GM18505 (cell line): Measurements from ENCODE around the gene NBPF11.
"Not testable (repeated sequence)": the region's sequence is repeated elsewhere in the genome, so short reads cannot be mapped to it uniquely, and the experiment has no call there.

Experiments used
- ATAC-seq: cut with Tn5 transposase; IDR thresholded peaks from one replicate; pipeline ENCODE4 v1.9.1; 2021; ENCODE audit not compliant: unreplicated experiment
- POLR2A ChIP-seq: IDR thresholded peaks from 4 replicates; pipeline ENCODE4 v1.6.1; 2011; ENCODE audit warnings: borderline replicate concordance; ENCODE audit not compliant: insufficient read depth, insufficient read length; ENCODE audit errors: extremely low read depth

Gene NBPF11

DNA sequence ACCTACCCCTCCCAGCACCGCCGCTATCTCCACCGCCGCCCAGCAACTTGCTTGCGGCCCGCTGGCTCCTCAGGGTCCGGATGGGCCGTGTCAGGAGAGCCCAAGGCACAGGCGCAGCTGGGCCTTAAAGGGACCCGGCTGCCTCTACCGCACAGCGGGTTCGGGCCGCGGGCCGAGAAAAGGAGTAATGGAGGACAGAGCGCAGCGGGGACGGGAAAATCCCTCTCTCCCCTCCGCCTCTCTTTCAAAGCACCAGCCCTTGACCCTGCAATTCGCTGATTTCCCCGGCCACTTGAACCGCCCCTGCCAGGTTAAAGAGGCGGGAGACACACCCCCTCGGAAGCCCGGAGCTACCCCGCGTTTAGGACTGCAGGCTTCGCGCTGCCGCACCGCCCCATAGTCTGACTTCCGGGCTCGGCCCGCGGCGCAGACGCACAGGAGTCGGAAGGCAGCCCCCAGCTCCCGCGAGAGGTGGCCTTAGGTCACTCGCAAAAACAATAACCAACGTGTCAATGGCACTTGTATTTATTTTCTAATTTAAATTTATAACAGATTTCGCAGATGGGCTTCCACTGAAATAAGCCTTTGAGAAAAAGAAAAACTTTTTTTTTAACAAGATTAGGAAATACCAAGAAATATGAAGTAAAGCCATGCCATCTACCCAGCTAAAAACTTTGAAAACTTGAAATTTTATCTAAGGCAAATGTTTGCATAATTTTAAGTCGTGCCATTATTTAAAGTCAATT lies at the start of gene NBPF11:
NBPF11 (minus strand) TSS at position 371 of the 746 bp plus-strand sequence. CDS start 25,278 bp downstream, outside the sequence.
- peak; percentile 64 for ATAC-seq

DNA sequence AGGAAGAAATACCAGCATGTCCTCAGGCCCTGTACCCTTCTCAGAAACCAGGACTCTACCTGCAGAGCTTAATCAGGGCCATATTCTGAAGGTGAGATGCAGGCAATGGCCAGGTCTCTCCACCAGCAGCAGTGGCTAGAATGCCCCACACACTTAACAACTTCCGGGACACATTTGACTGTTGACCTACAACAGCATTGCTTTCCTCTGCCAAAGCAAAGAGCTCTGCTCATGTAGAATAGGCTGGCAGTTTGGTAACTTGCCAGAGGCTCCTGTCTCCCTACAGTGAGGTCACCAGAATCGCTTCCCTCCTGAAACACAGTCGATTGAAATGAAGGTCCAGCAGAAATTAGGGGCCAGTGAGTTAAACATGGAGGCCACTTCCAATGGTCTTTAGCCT lies 45.3 kb upstream of the NBPF11 start:
- ATAC-seq, result not testable (repeated sequence)

DNA sequence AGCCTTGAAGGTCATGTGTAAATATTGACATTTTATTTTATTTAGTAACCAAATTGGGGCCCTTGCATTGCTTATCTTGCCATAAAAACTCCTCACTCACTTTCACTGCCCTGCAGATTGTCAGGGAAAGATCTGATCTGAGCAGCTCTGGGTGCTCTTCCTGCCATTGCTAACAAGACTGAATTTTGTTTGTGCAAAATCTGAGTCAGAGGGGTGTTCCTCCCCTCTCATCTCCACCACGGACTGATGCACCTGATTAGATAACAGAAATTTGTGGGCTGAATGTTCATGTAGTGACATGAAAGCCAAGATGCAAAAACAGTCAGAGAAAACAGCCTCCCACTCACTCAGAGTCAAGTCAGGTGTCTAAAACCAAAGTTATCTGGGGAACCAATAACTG lies 44.9 kb upstream of the NBPF11 start:
- ATAC-seq, result not testable (repeated sequence)

GRCh38 chr1:148195115-148195514 lies 43.0 kb upstream of the NBPF11 start:
- not testable (repeated sequence) for ATAC-seq

GRCh38 chr1:148188768-148189167 lies 36.7 kb upstream of the NBPF11 start:
- ATAC-seq, result not testable (repeated sequence)

- ATAC-seq, result not testable (repeated sequence)
Measured at GRCh38 chr1:148178682-148179081, 26.6 kb upstream of the NBPF11 start.

GRCh38 chr1:148175414-148175813 lies 23.3 kb upstream of the NBPF11 start:
- ATAC-seq, result not testable (repeated sequence)

DNA sequence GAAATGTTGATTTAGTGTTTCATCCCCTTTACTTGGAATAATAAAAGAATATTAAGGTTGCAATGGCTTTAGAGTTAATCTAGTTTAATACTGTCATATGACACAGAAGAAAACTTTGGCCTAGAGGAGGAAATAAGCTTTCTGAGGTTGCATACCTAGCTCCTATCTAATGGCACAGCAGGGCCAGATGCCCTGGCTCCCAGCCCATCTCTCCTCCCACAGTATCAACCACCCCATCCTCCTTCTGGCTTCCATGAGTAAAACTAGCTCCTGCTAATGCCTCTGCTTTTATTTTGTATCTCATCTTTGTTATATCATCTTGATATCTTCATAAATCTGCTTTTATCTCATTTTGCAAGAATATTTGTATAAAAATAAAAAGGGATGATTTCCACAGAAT lies 19.9 kb upstream of the NBPF11 start:
- ATAC-seq, result not testable (repeated sequence)

DNA sequence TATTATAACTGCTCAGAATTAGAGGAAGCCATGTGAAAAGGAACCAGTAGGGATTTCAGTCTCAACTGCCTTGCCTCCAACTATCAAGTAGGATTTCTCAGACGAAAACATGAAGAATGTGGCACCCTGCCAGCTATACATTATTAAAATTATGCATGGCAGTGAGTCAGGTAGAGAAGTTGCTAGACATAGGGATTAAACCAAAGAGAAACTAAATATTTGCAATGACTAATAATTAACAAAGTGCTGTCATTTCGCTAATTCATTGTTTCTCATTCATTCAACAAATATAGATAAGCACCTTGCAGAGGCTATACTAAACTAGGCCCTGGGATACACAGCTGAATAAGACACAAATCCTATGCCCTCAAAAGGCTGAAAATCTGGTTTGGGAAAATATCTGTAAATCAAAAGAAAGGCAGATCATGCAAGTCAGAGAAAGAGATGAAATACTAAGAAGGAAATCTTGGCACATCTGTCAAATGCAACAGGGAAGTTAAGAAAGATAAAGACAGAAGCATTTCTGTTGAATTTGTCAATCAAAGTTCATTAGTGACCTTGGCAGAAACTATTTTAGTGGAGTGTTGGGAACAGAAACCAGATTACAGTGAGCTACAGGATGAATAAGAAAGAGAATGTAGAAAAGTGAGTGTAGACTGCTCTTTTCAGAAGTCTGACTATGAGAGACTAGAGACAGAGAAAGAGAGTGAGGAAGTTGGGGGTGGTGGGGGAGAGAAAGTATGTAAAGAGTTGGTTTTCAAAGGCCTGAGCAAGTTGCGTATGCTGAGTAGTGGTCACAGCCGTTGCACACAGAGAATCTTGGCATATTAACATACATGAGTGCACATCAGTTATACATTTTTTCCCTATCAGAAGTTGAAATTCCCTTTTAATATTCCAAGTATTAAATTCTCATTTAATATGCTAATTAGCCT lies 14.7 kb upstream of the NBPF11 start:
- no peak for ATAC-seq
- TF ChIP-seq POLR2A, result no peak

DNA sequence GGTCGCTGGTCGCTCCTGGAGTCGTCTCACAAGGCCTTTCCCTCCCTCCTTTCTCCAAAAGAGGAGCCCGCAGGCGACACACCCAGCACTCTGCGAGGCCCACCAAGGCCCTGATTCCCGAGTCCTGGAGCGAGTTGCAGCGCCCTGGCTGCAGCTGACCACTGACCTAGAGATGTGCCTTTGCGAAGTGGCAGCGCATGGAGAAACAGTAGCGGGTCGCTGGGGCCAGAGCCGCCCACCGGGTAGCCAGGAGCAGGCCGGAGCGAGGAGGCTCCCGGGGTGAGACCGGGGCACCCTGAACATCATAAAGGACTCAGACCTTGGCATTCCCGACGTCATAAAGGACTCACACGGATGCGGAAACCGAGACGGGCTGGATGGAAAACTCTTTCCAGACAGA lies 10.3 kb upstream of the NBPF11 start:
- no peak for TF ChIP-seq POLR2A
- no peak for ATAC-seq

DNA sequence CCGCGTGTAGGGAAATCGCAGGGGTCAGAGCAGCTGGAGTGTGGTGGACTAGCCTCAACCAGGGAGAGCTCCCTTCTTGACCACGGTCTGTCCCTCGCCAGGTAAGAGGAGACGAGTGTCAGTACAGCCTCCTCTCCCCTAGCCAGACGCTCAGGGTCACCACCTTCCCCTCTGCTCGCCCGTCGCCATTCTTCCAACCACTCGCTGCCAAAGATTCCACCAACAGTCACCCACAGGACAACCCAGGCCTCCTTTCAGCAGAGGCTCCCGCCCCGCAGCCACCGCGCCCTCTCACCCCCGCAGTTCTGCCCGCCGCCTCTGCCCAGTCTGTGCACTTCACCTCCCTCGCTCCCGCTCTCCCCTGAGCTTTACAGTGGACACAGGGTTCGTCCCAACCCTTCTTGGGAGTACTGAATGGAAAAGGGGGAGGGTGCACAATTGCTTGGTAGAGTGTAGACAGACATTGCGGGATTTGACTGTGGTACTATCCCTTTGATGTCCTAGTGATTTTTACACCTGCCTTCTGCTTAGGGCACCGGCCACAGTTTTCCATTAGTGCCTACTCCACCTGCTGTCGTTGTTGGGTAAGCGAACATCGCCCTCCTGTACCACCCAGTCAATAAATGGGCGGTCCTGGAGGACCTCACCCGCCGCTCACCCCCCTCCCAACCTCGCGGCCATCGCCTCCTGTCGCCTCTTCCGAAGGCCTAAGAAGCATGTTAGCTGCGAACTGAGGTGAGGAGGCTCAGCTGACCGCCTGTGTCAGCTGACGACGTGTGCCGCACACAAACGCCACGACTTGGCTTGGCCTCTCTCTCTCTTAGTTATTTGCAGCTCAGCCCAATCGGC lies 9.2 kb upstream of the NBPF11 start:
- no peak for ATAC-seq
- no peak for TF ChIP-seq POLR2A

DNA sequence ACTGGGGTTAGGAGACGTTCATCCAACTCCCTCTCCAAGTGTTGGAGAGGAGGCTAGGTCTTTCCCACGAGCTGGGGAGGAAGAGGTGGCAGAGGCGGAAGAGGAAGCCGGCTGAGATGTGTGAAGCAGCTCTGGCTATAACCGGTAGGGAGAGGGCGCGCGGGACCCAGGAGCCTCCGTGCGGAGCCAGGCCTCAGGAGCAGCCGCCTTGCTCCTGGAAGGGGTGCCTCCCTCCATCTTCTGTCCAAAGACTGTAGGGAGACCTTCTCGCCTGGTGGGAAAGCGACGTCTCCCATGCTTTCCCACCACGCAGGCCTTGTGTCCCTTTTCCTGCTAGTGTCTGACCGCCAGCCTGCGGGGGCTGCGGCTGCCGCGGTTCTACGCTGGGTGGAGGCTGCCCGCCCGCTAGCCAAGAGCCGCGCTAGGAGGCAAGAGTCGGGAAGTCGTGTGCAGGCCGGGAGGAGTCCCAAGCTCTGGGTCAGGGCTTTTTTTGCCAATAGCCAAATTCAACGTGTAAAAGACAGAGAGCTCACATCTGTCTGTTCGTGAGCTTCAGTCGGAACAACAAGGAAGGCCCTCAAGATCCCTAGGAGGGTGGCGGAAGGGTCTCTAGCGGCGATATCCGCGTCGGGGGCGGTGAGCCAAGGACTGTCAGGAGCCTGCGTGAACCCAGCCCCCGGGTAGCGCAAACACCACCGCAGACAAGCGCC lies 8.4 kb upstream of the NBPF11 start:
- TF ChIP-seq POLR2A, result no peak
- ATAC-seq, result no peak

- no peak for ATAC-seq
- TF ChIP-seq POLR2A, result no peak
Measured at GRCh38 chr1:148160048-148160342, 7.9 kb upstream of the NBPF11 start.

DNA sequence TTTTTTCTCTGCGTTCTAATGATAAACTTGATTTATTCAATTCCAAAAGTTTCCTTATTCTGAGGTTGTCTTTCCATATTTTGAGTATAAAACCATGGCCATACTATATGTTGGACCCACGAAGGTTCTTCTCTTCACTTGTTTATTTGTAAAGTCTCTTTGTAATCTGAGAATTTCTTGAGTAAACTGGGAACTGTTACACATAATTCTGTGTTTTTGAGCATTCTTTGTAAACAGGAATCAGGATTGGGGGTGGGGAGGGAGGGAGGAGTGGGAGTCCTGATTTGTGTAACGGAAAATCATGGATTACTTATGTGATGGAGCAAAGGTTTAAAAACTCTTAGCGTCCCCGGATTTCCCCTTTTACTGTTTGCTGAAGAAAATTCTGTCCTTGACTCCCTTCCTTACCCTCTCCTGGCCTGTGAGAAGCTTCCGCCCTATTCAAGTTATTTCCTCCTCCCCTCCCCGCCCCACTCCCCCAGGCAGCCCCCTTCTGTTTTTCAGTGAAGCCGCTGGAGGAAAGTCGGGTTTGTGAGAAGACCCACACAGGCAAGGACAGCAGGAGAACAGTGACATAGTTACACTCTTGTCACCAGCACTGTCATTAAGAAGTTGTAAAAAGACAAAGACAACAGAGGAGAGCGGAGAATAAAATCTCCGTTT lies 6.4 kb upstream of the NBPF11 start:
- no peak for TF ChIP-seq POLR2A
- no peak for ATAC-seq

GRCh38 chr1:148157803-148158202 lies 5.7 kb upstream of the NBPF11 start:
- not testable (repeated sequence) for ATAC-seq

DNA sequence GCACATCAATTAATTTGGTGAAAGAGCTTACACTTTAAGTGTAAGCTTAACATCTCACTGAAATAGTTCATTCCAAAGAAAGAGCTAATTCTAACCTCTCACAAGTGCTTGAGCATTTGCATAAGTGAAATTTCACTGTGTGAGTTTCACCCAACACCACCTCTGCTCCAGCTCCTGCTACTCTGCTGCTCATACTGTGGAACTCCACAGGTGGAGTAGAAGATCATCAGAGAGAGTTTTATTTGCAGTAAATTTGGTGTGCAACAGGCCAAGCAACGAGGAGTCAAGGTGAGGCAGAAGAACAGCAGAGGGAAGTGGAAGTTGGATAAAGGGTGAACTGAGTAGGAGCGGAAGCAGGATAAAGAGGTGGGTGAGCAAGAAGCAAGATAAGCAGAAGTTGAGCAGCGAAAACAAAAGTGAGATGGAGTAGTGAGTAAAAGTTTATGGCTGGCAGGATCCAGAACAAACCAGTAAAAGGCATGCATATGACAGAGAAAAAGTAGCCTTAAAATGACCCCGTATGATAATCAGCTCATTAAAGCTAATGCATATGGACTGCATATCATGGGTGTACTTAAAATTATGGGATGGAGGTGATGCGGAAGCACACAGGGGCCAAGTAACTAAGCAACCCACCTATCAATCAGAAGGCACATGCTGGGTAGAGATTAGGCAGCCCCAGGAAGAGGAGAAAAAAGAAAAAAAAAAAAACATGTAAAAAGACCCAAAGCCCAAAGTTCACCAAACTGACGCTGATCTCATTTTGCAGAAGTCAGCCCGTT lies 3.6 kb upstream of the NBPF11 start:
- peak; percentile 43 for ATAC-seq

- ATAC-seq, result not testable (repeated sequence)
Measured at GRCh38 chr1:148152795-148153194, 714 bp upstream of the NBPF11 start.

DNA sequence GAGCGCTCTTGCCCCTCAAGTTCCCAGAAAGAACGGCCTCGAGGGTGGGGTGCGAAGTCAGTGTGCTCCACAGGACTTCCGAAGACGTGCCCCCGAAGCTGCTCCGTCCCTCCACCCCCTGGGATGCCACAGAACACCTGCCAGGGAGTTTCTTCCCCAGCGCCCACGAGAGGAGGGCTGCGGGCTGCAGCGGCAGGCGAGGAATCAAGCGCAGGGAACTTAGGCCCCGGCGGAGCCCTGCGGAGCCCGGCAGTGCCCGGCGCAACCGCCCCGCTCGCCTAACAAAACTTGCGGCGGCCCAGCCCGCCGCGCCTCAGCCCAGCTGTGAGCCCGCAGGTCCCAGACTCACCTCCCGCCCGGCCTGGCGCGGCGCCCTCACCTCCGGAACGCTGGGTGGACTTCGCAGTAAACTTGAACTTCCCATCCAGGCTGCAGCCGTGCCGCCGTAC lies 686 bp downstream of the NBPF11 start:
- ATAC-seq, result peak; percentile 9

DNA sequence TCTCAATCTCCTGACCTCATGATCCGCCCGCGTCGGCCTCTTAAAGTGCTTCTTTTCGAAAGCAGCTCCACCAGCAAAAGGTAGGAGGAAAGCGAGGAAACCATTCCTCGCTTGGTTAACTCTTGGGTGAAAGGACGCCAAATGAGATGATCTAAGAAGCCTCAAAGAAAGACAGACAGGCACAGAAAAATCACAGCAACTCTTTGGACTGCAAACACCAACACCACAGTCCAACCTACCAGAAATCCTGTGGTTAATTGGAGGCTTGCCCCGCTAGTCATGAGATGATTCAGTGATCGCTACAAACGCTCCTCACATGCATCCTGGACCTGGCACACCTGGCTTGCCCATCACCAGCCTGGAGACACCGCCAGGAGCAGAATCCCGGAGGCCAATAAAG lies 1.1 kb downstream of the NBPF11 start:
- ATAC-seq, result not testable (repeated sequence)
